Testis (tissue), 2 donors: Measurements from ENCODE around the gene SLC4A3.

ENCODE experiments used
- CTCF ChIP-seq, 3 experiments: fragments of 450-650 bp in 2 of 3; fragments of 200-600 bp in 1 of 3; sonication (generic) in 1 of 3; IDR thresholded peaks; one replicate each; pipeline ENCODE4 v1.5.1; 2016 to 2019; ENCODE audit warnings: antibody characterized with exemption in 3 of 3, mild to moderate bottlenecking in 2 of 3, moderate library complexity in 1 of 3
- POLR2A ChIP-seq: fragments of 450-650 bp; IDR thresholded peaks from one replicate; pipeline ENCODE4 v1.6.1; 2017; ENCODE audit warnings: antibody characterized with exemption, mild to moderate bottlenecking, moderate library complexity

GRCh38 chr2:219615894-219616293 lies 11.5 kb upstream of the SLC4A3 start:
- TF ChIP-seq CTCF (IDR thresholded peaks at IDR 0.05) (no peak), POLR2A (no peak)
